CD4-positive, alpha-beta T cell (primary cell): ENCODE data around the gene ZNF688. TPM values are rescaled to one million over a fixed set of nuclear protein-coding genes. Genes with fewer than 3 reads are reported as not detected.
A peak's percentile ranks its signal among the peaks of the same experiment; 100 is the strongest.

ENCODE experiments used
- ATAC-seq: fragments of 200-7000 bp; cut with Tn5 transposase; one replicate; pipeline ENCODE4 v1.10.0; 2022; ENCODE audit warnings: mild to moderate bottlenecking; ENCODE audit not compliant: poor library complexity
- CTCF ChIA-PET: fragments of 350-600 bp; sonication (Branson Sonifier 250); formaldehyde crosslinking; loops from one replicate; lab custom pipeline; 2021; ENCODE audit warnings: antibody characterized with exemption, inconsistent platforms; lab: Charles Lee
- POLR2A ChIA-PET: fragments of 350-600 bp; sonication (Branson Sonifier 250); formaldehyde crosslinking; loops from one replicate; lab custom pipeline; 2021; ENCODE audit warnings: antibody characterized with exemption, inconsistent platforms; lab: Charles Lee
- DNase-seq, 14 experiments: peaks; one replicate each; pipeline ENCODE4 v3.0.0-alpha.2; 2013 to 2020; ENCODE audit warnings: mixed read lengths in 2 of 14
- H3K27ac ChIP-seq, 2 donors: one replicate each; pipeline versions ENCODE4 v1.5.1 to v1.7.0; 2013; ENCODE audit warnings: low read length in 2 of 2, low read depth in 1 of 2, mild to moderate bottlenecking in 1 of 2
- H3K27me3 ChIP-seq, 2 experiments: 1 replicate in 1 of 2; 2 replicates in 1 of 2; pipeline versions ENCODE4 v1.6.1 to v1.7.0; 2013; ENCODE audit warnings: low read length in 2 of 2, control low read depth in 1 of 2, mild to moderate bottlenecking in 1 of 2, moderate library complexity in 1 of 2; ENCODE audit not compliant: insufficient read depth in 2 of 2, control insufficient read depth in 1 of 2
- H3K36me3 ChIP-seq: one replicate; pipeline ENCODE4 v1.6.1; 2013; ENCODE audit warnings: low read length, control low read depth; ENCODE audit not compliant: insufficient read depth
- H3K4me1 ChIP-seq: one replicate; pipeline ENCODE4 v1.6.1; 2013; ENCODE audit warnings: low read length, control low read depth; ENCODE audit not compliant: insufficient read depth
- H3K4me3 ChIP-seq: one replicate; pipeline ENCODE4 v1.5.1; 2013; ENCODE audit warnings: mild to moderate bottlenecking, low read length, moderate library complexity
- H3K9me3 ChIP-seq, 2 experiments: 1 replicate in 1 of 2; 2 replicates in 1 of 2; pipeline versions ENCODE4 v1.6.1 to v1.7.0; 2013; ENCODE audit warnings: low read length in 2 of 2, mild to moderate bottlenecking in 2 of 2, control low read depth in 1 of 2, moderate library complexity in 1 of 2; ENCODE audit not compliant: control insufficient read depth in 1 of 2, insufficient read depth in 1 of 2
- H3K27ac Mint-ChIP-seq: one replicate; pipeline ENCODE4 v1.8.0; 2020; ENCODE audit warnings: mixed read lengths
- H3K27me3 Mint-ChIP-seq: one replicate; pipeline ENCODE4 v1.8.0; 2021; ENCODE audit warnings: mixed read lengths
- H3K36me3 Mint-ChIP-seq: one replicate; pipeline ENCODE4 v1.8.0; 2021; ENCODE audit warnings: low read depth, mixed read lengths
- H3K4me1 Mint-ChIP-seq: one replicate; pipeline ENCODE4 v1.8.0; 2021; ENCODE audit warnings: low read depth, mixed read lengths
- H3K4me3 Mint-ChIP-seq: one replicate; pipeline ENCODE4 v1.8.0; 2020; ENCODE audit warnings: mild to moderate bottlenecking, mixed read lengths
- H3K9me3 Mint-ChIP-seq: one replicate; pipeline ENCODE4 v1.8.0; 2020; ENCODE audit warnings: mixed read lengths
- intact Hi-C, 2 experiments: fragments of 100-400 bp; cut with DNase I in 1 of 2; cut with micrococcal nuclease in 1 of 2; formaldehyde crosslinking; loops; one replicate each; pipeline versions ENCODE4 v1.15.1 to v1.9.0; 2023 to 2025; cut with DNase I, micrococcal nuclease
- total RNA-seq, 174 experiments: library from RNA in 2 of 174; stranded (reverse) in 2 of 174; gene quantifications; one replicate each; pipeline ENCODE4 v1.2.3 and lab custom pipeline; 2021 to 2026
- TF ChIP-seq, protein P1 (sequence below): fragments of 200-600 bp; IDR thresholded peaks from one replicate; pipeline ENCODE4 v1.8.0; 2022; ENCODE audit warnings: antibody characterized with exemption, mild to moderate bottlenecking

The ZNF688 gene
- total RNA-seq, 2 experiments from 2014 or later: 8.8 to 9.6 TPM

DNA sequence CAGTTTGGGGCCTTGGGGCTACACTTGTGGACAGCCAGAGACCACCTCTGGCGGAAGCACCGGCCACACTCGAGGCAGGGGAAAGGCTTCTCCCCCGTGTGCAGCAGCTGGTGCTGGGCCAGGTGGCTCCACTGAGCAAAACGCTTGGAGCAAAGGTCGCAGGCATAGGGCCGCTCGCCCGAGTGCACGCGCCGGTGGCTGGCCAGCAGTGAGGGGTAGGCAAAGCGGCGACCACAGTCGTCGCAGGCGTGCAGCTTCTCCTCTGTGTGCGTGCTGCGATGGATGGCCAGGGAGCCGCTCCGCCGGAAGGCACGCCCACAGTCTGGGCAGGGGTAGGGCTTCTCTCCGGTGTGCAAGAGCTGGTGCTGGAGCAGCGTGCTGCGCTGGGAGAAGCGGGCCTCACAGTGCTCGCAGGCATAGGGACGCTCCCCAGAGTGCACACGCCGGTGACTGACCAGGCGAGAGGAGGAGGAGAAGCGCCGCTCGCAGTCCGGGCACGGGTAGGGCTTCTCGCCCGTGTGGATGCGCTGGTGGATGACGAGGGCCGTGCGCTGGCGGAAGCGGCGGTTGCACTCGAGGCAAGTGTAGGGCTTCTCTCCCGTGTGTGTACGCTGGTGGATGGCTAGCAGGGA, 32.9 kb upstream of the ZNF688 start:
- CTCF ChIA-PET: no interaction called here
- H3K36me3 ChIP-seq: peaks cover 34% of the 10 kb centered on the region
- ATAC-seq: no peak
- peaks cover 17% of the 10 kb centered on the region for H3K4me1 ChIP-seq
- no peaks in the 10 kb centered on the region for H3K27me3 ChIP-seq
- DNase-seq: peak in 1 of 14 experiments; percentile 21
- TF ChIP-seq, protein P1, sequence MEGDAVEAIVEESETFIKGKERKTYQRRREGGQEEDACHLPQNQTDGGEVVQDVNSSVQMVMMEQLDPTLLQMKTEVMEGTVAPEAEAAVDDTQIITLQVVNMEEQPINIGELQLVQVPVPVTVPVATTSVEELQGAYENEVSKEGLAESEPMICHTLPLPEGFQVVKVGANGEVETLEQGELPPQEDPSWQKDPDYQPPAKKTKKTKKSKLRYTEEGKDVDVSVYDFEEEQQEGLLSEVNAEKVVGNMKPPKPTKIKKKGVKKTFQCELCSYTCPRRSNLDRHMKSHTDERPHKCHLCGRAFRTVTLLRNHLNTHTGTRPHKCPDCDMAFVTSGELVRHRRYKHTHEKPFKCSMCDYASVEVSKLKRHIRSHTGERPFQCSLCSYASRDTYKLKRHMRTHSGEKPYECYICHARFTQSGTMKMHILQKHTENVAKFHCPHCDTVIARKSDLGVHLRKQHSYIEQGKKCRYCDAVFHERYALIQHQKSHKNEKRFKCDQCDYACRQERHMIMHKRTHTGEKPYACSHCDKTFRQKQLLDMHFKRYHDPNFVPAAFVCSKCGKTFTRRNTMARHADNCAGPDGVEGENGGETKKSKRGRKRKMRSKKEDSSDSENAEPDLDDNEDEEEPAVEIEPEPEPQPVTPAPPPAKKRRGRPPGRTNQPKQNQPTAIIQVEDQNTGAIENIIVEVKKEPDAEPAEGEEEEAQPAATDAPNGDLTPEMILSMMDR: no peak
- Mint-ChIP-seq H3K4me1 (peaks cover 15% of the 10 kb centered on the region), H3K4me3 (no peak overlapping the region), H3K9me3 (no peaks in the 10 kb centered on the region), H3K27me3 (no peaks in the 10 kb centered on the region), H3K36me3 (peaks cover 63% of the 10 kb centered on the region), H3K27ac (no peak overlapping the region)
- no peaks in the 10 kb centered on the region for H3K9me3 ChIP-seq
- POLR2A ChIA-PET: no interaction called here
- no peak overlapping the region for H3K27ac ChIP-seq
- intact Hi-C loops: no loop called here
- H3K4me3 ChIP-seq: no peak overlapping the region

DNA sequence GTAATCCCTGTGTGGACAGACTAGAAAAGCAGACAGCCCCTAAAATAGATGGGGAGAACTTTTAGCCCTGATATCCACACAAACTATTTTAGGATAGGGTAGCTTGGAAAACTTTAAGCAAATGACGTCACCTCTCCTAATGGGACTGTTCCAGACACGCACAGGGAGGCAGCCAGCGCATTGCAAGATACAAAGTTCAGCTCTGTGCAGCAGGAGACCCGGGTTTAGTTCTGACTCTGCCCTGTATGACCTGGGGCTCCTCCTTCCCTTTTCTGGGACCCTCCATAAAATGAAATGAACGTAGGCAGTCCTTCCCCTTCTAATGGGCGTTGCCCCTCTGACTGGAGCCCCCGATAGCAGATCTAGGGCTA, 32.4 kb upstream of the ZNF688 start:
- intact Hi-C loops: no loop called here

DNA sequence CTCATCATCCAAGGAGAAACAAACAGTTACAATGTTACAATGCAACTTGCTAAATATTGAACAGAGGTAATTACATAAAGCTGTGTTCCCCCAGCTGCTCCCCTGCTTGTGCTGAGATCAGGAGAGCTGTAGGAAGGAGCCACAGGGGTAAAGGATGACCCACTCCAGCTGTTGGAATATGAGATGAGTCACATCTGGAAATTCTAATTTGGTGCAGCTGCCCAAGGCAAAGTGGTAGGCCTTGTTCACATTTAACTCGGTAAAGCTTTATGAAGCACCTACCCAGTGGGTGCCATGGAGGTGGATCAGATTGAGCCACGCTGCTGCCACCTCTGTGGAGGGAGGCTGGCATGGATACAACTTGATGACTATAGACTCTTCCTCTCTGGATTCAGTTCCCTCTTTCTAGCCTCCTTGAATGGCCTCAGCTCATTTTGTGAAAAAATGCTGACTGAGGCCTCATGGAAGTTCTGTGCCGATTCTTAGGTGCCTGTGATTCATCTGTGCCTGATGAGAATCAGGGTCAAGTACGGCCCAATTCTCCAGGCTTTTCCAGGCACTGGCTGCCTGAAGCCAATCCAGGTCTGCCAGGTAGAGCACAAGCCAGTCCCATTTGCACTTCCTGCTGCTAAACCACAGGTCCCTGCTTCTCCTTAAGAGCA, 31.2 kb upstream of the ZNF688 start:
- peaks cover 34% of the 10 kb centered on the region for H3K36me3 ChIP-seq
- Mint-ChIP-seq H3K9me3 (no peaks in the 10 kb centered on the region), H3K4me1 (peaks cover 9% of the 10 kb centered on the region), H3K4me3 (no peak overlapping the region), H3K27me3 (no peaks in the 10 kb centered on the region), H3K36me3 (peaks cover 53% of the 10 kb centered on the region), H3K27ac (no peak overlapping the region)
- no peak overlapping the region for H3K27ac ChIP-seq
- H3K9me3 ChIP-seq: no peaks in the 10 kb centered on the region
- DNase-seq (peak in 2 of 14 experiments; percentile 20 to 26), ATAC-seq (no peak)
- H3K4me1 ChIP-seq: peaks cover 7% of the 10 kb centered on the region
- intact Hi-C loops: no loop called here
- CTCF ChIA-PET: interaction anchor here (0.5 to 2.8 kb wide), 3 partner anchors 13 to 172 kb away, joined by 3 to 11 read pairs (median 3); partner anchors contain the start of gene DCTPP1
- POLR2A ChIA-PET: interaction anchor here (0.9 to 1.4 kb wide), 3 partner anchors 17 to 51 kb away, joined by 3 read pairs; partner anchors contain the start of genes ZNF764 and ZNF785
- H3K27me3 ChIP-seq: no peaks in the 10 kb centered on the region
- no peak overlapping the region for H3K4me3 ChIP-seq
- TF ChIP-seq, protein P1: no peak

More for the DNA sequence above, 32.4 kb upstream of the ZNF688 start:
- H3K27ac Mint-ChIP-seq: no peak overlapping the region
- ChIA-PET CTCF (no interaction called here), POLR2A (no interaction called here)
- Histone ChIP-seq H3K4me3 (no peak overlapping the region), H3K36me3 (peaks cover 34% of the 10 kb centered on the region), H3K27ac (no peak overlapping the region), H3K27me3 (no peaks in the 10 kb centered on the region), H3K9me3 (no peaks in the 10 kb centered on the region), H3K4me1 (peaks cover 12% of the 10 kb centered on the region)
- ATAC-seq (no peak), DNase-seq (no peak)
- H3K36me3 Mint-ChIP-seq: peaks cover 58% of the 10 kb centered on the region
- H3K9me3 Mint-ChIP-seq: no peaks in the 10 kb centered on the region
- H3K4me1 Mint-ChIP-seq: peaks cover 10% of the 10 kb centered on the region
- no peak overlapping the region for H3K4me3 Mint-ChIP-seq
- no peaks in the 10 kb centered on the region for H3K27me3 Mint-ChIP-seq
- TF ChIP-seq, protein P1: no peak
